GM12891 (cell line): ENCODE results near the gene QPRT.

Source experiments
- POLR2AphosphoS5 ChIP-seq: IDR thresholded peaks from 2 replicates; pipeline ENCODE4 v1.6.1; 2011; ENCODE audit warnings: low read depth, low read length, control low read depth
- TAF1 ChIP-seq: IDR thresholded peaks from 2 replicates; pipeline ENCODE4 v1.6.1; 2011; ENCODE audit warnings: low read depth, low read length, control low read depth

DNA sequence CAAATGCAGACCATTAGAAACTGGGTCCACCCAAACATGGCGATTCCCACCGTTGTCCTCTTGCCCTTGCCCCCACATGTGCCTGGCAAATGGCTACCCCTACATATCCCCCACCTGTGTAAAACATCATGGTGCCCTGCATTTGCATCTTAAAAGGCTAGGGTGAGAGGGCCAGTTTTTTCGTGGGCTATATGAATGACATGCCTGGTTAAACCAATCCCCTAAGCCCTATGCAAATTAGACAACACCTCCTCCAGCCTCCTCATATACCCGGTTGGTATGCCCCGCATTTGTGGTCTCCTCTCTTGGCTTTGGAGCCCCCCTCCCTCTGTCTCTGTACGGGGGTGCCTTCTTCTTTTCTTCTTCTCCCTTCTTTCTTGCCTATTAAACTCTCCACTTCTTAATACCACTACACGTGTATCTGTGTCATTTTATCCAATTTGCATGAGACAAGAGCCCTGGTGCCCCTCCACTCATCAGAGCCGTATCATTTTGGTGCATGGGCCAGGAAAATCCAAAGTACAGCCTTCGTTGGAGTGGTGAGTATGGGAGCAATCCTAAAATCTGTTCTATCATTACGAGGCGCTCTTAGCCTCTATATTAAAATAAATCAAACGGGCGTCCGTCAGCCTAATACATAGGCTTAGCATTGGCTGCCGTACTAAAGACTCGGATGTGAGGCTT lies 30.1 kb downstream of the QPRT start:
- TF ChIP-seq POLR2AphosphoS5: no peak
- no peak for TF ChIP-seq TAF1
